HEK293 (cell line): Measurements from ENCODE around the gene CSNK2A1.

Experiments
- CTCF ChIA-PET: fragments of 350-600 bp; formaldehyde crosslinking; extraction: SDS; loops from one replicate; lab custom pipeline; 2021; ENCODE audit warnings: antibody characterized with exemption; lab: Yijun Ruan, JAX
- POLR2A ChIA-PET: fragments of 300-600 bp; formaldehyde crosslinking; extraction: SDS; loops from one replicate; lab custom pipeline; 2020; ENCODE audit warnings: antibody characterized with exemption, inconsistent platforms; lab: Yijun Ruan, JAX
- H3K27ac ChIP-seq: fragments of 200-500 bp; sonication (Bioruptor generic); 2 replicates; pipeline ENCODE4 v1.5.1; 2014; ENCODE audit warnings: low read depth, low read length, control low read depth, inconsistent platforms; ENCODE audit errors: extremely low read depth
- H3K36me3 ChIP-seq, 2 experiments: fragments of 200-500 bp in 1 of 2; sonication (Bioruptor generic) in 1 of 2; 1 replicate in 1 of 2; 2 replicates in 1 of 2; pipeline ENCODE4 v1.5.1; 2014 to 2017; ENCODE audit warnings: inconsistent platforms in 2 of 2, low read length in 2 of 2; ENCODE audit not compliant: control insufficient read depth in 2 of 2, insufficient read depth in 1 of 2
- H3K4me1 ChIP-seq: fragments of 200-500 bp; sonication (Bioruptor generic); 2 replicates; pipeline ENCODE4 v1.5.1; 2014; ENCODE audit warnings: mild to moderate bottlenecking, low read length, inconsistent platforms; ENCODE audit not compliant: control insufficient read depth, insufficient read depth
- H3K4me3 ChIP-seq: 2 replicates; pipeline ENCODE4 v1.5.1; 2011; ENCODE audit warnings: low read depth, mild to moderate bottlenecking, control low read depth, low read length, moderate library complexity
- H3K9me3 ChIP-seq: fragments of 200-500 bp; sonication (Bioruptor generic); 2 replicates; pipeline ENCODE4 v1.5.1; 2014; ENCODE audit warnings: low read depth, low read length, inconsistent platforms; ENCODE audit not compliant: control insufficient read depth, insufficient read depth
- BCL11A ChIP-seq: fragments of 450-650 bp; formaldehyde crosslinking; IDR thresholded peaks from 2 replicates; pipeline ENCODE4 v1.5.1; 2016; ENCODE audit warnings: low read depth, missing biosample characterization, missing genetic modification characterization
- GLIS1 ChIP-seq: fragments of 450-650 bp; formaldehyde crosslinking; IDR thresholded peaks from 2 replicates; pipeline ENCODE4 v1.5.1; 2016; ENCODE audit warnings: missing biosample characterization, missing genetic modification characterization
- KLF9 ChIP-seq: fragments of 450-650 bp; formaldehyde crosslinking; IDR thresholded peaks from 2 replicates; pipeline ENCODE4 v1.5.1; 2016; ENCODE audit warnings: missing biosample characterization, missing genetic modification characterization, low read depth
- MYNN ChIP-seq: fragments of 450-650 bp; formaldehyde crosslinking; IDR thresholded peaks from 2 replicates; pipeline ENCODE4 v1.5.1; 2016; ENCODE audit warnings: missing biosample characterization, missing genetic modification characterization, borderline replicate concordance
- PRDM1 ChIP-seq: fragments of 450-650 bp; formaldehyde crosslinking; IDR thresholded peaks from 2 replicates; pipeline ENCODE4; 2016; ENCODE audit warnings: missing biosample characterization, missing genetic modification characterization
- SCRT2 ChIP-seq: fragments of 450-650 bp; formaldehyde crosslinking; IDR thresholded peaks from 2 replicates; pipeline ENCODE4 v1.5.1; 2016; ENCODE audit warnings: missing biosample characterization, missing genetic modification characterization
- WT1 ChIP-seq: fragments of 450-650 bp; formaldehyde crosslinking; IDR thresholded peaks from 2 replicates; pipeline ENCODE4 v1.5.1; 2016; ENCODE audit warnings: missing biosample characterization, missing genetic modification characterization
- ZNF114 ChIP-seq: fragments of 450-650 bp; formaldehyde crosslinking; IDR thresholded peaks from 2 replicates; pipeline ENCODE4 v1.5.0; 2017; ENCODE audit warnings: missing biosample characterization, missing genetic modification characterization
- ZNF121 ChIP-seq: fragments of 450-650 bp; formaldehyde crosslinking; IDR thresholded peaks from 2 replicates; pipeline ENCODE4 v1.5.1; 2016; ENCODE audit warnings: missing biosample characterization, missing genetic modification characterization
- ZNF202 ChIP-seq: fragments of 450-650 bp; formaldehyde crosslinking; IDR thresholded peaks from 2 replicates; pipeline ENCODE4 v1.5.1; 2016; ENCODE audit warnings: missing biosample characterization, missing genetic modification characterization, borderline replicate concordance
- ZNF302 ChIP-seq: fragments of 450-650 bp; formaldehyde crosslinking; IDR thresholded peaks from 2 replicates; pipeline ENCODE4 v1.5.1; 2016; ENCODE audit warnings: missing biosample characterization, missing genetic modification characterization, low read depth
- ZNF350 ChIP-seq: fragments of 450-650 bp; formaldehyde crosslinking; IDR thresholded peaks from 2 replicates; pipeline ENCODE4 v1.5.0; 2017; ENCODE audit warnings: missing biosample characterization, mild to moderate bottlenecking, missing genetic modification characterization
- ZNF423 ChIP-seq: fragments of 450-650 bp; formaldehyde crosslinking; IDR thresholded peaks from 2 replicates; pipeline ENCODE4 v1.5.1; 2016; ENCODE audit warnings: missing biosample characterization, missing genetic modification characterization
- ZNF514 ChIP-seq: fragments of 450-650 bp; formaldehyde crosslinking; IDR thresholded peaks from 2 replicates; pipeline ENCODE4 v1.5.1; 2016; ENCODE audit warnings: missing biosample characterization, missing genetic modification characterization
- ZNF529 ChIP-seq: fragments of 450-650 bp; formaldehyde crosslinking; IDR thresholded peaks from 2 replicates; pipeline ENCODE4 v1.5.1; 2017; ENCODE audit warnings: missing genetic modification characterization, missing biosample characterization; ENCODE audit not compliant: insufficient replicate concordance
- ZNF623 ChIP-seq: fragments of 450-650 bp; formaldehyde crosslinking; IDR thresholded peaks from 2 replicates; pipeline ENCODE4 v1.5.1; 2016; ENCODE audit warnings: missing biosample characterization, missing genetic modification characterization
- ZNF658 ChIP-seq: fragments of 450-650 bp; formaldehyde crosslinking; IDR thresholded peaks from 2 replicates; pipeline ENCODE4; 2016; ENCODE audit warnings: missing biosample characterization, missing genetic modification characterization
- ZNF776 ChIP-seq: fragments of 450-650 bp; formaldehyde crosslinking; IDR thresholded peaks from 2 replicates; pipeline ENCODE4 v1.5.0; 2017; ENCODE audit warnings: missing biosample characterization, missing genetic modification characterization, borderline replicate concordance
- TF ChIP-seq, protein P1 (sequence below): fragments of 450-650 bp; formaldehyde crosslinking; IDR thresholded peaks from 2 replicates; pipeline ENCODE4 v1.5.1; 2017; ENCODE audit warnings: missing biosample characterization, missing genetic modification characterization
- TF ChIP-seq, protein P2 (sequence below): fragments of 450-650 bp; formaldehyde crosslinking; IDR thresholded peaks from 2 replicates; pipeline ENCODE4; 2016; ENCODE audit warnings: missing biosample characterization, missing genetic modification characterization
- TF ChIP-seq, protein P3 (sequence below): fragments of 450-650 bp; IDR thresholded peaks from 2 replicates; pipeline ENCODE4 v1.5.1; 2018; ENCODE audit warnings: missing biosample characterization, missing genetic modification characterization

CSNK2A1 gene

DNA sequence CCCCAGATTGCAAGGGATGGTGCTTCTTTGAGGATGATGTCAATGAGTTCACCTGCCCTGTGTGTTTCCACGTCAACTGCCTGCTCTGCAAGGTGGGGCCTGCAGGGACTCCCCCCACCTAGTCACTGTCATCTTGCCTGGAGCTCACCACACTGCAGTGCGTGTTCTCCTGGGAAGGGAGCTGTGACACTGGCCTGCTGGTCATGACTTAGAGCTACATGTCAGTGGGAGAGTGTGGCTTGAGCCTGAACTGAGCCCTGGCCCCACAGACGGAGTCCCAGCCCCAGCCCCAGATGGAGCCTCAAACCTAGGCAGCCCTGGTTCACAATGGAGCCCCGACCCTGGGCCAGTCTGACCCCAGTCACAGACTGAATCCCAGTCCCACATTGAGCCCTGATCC lies 116.2 kb downstream of the CSNK2A1 start:
- TF ChIP-seq ZNF302 (no peak), GLIS1 (tag by site-specific recombination) (no peak), ZNF623 (no peak), ZNF121 (tag by site-specific recombination) (no peak), ZNF529 (tag by site-specific recombination) (no peak), ZNF658 (tag by site-specific recombination) (no peak), ZNF350 (tag by site-specific recombination) (no peak), ZNF514 (no peak), WT1 (tag by site-specific recombination) (no peak), ZNF114 (tag by site-specific recombination) (no peak), ZNF423 (tag by site-specific recombination) (no peak), ZNF202 (tag by site-specific recombination) (no peak), MYNN (tag by site-specific recombination) (no peak), BCL11A (tag by site-specific recombination) (no peak)
- TF ChIP-seq, protein P1, sequence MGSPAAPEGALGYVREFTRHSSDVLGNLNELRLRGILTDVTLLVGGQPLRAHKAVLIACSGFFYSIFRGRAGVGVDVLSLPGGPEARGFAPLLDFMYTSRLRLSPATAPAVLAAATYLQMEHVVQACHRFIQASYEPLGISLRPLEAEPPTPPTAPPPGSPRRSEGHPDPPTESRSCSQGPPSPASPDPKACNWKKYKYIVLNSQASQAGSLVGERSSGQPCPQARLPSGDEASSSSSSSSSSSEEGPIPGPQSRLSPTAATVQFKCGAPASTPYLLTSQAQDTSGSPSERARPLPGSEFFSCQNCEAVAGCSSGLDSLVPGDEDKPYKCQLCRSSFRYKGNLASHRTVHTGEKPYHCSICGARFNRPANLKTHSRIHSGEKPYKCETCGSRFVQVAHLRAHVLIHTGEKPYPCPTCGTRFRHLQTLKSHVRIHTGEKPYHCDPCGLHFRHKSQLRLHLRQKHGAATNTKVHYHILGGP = no peak
- TF ChIP-seq, protein P2, sequence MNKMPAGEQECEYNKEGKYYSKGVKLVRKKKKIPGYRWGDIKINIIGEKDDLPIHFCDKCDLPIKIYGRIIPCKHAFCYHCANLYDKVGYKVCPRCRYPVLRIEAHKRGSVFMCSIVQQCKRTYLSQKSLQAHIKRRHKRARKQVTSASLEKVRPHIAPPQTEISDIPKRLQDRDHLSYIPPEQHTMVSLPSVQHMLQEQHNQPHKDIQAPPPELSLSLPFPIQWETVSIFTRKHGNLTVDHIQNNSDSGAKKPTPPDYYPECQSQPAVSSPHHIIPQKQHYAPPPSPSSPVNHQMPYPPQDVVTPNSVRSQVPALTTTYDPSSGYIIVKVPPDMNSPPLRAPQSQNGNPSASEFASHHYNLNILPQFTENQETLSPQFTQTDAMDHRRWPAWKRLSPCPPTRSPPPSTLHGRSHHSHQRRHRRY = no peak
- TF ChIP-seq, protein P3, sequence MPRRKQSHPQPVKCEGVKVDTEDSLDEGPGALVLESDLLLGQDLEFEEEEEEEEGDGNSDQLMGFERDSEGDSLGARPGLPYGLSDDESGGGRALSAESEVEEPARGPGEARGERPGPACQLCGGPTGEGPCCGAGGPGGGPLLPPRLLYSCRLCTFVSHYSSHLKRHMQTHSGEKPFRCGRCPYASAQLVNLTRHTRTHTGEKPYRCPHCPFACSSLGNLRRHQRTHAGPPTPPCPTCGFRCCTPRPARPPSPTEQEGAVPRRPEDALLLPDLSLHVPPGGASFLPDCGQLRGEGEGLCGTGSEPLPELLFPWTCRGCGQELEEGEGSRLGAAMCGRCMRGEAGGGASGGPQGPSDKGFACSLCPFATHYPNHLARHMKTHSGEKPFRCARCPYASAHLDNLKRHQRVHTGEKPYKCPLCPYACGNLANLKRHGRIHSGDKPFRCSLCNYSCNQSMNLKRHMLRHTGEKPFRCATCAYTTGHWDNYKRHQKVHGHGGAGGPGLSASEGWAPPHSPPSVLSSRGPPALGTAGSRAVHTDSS = no peak
- no peaks in the 10 kb centered on the region for H3K9me3 ChIP-seq
- H3K27ac ChIP-seq = no peak overlapping the region
- ChIA-PET POLR2A (interaction anchor here (0.8 to 1.1 kb wide), 2 partner anchors 18 to 47 kb away, joined by 3 read pairs; no protein-coding TSS in a partner anchor), CTCF (interaction anchor here (0.8 to 2.3 kb wide), 5 partner anchors 18 to 97 kb away, joined by 3 to 11 read pairs (median 3); no protein-coding TSS in a partner anchor)
- H3K36me3 ChIP-seq = peaks cover 25 to 72% of the 10 kb centered on the region in 2 experiments; a peak in 2 of 3 replicates
- H3K4me3 ChIP-seq = no peak overlapping the region
- H3K4me1 ChIP-seq = no peaks in the 10 kb centered on the region; the same call in 1 of the 2 replicates

DNA sequence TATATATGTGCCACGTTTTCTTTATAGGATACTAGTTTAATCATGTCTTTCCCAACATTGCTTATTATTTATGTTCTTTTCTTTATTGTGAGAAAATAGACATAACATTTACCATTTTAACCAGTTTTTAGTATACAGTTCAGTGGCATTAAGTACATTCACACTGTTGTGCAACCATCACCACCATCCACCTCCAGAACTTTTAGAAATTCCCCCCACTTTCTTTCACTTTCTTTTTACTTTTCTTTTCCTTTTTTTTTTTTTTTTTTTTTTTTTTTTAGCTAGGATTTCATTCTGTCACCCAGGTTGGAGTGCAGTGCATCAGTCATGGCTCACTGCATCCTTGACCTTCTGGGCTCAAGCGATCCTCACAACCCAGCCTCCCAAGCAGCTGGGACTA lies 117.0 kb downstream of the CSNK2A1 start:
- H3K9me3 ChIP-seq = no peaks in the 10 kb centered on the region
- H3K4me1 ChIP-seq = no peaks in the 10 kb centered on the region; the same call in 1 of the 2 replicates
- H3K4me3 ChIP-seq = no peak overlapping the region
- H3K36me3 ChIP-seq = peaks cover 32 to 73% of the 10 kb centered on the region in 2 experiments; a peak in 2 of 3 replicates
- ChIA-PET CTCF (no interaction called here), POLR2A (interaction anchor here (0.6 kb wide), 2 partner anchors 46 to 373 kb away, joined by 3 read pairs; partner anchors contain the start of gene TRIB3)
- no peak for TF ChIP-seq ZNF776
- peak; percentile 78 for TF ChIP-seq PRDM1 (tag by site-specific recombination)
- TF ChIP-seq SCRT2 (tag by site-specific recombination) = no peak
- TF ChIP-seq KLF9 (tag by site-specific recombination) = no peak
- H3K27ac ChIP-seq = no peak overlapping the region
